HCT116 (cell line): ENCODE data around the gene MDP1. TPM values are rescaled to one million over a fixed set of nuclear protein-coding genes. Genes with fewer than 3 reads are reported as not detected.
A peak's percentile ranks its signal among the peaks of the same experiment; 100 is the strongest.

ENCODE experiments used
- ATAC-seq: fragments of 200-7000 bp; cut with Tn5 transposase; 2 replicates; pipeline ENCODE4 v1.9.1; 2020; ENCODE audit warnings: mild to moderate bottlenecking, moderate library complexity
- BruUV-seq: library from RNA; stranded (reverse); fragments of 400-500 nt; replicated peaks from 2 replicates; lab custom pipeline; 2021; lab: Mats Ljungman, UMichigan
- CTCF ChIA-PET: fragments of 300-600 bp; sonication (Branson Sonifier 250); formaldehyde crosslinking; loops from one replicate; lab custom pipeline; 2021; ENCODE audit warnings: antibody characterized with exemption; lab: Charles Lee
- POLR2A ChIA-PET: fragments of 300-600, 350-600 bp; sonication (Branson Sonifier 250); formaldehyde crosslinking; loops from one replicate; lab custom pipeline; 2021; ENCODE audit warnings: antibody characterized with exemption; lab: Charles Lee
- RAD21 ChIA-PET, 2 experiments: fragments of 300-600 bp; sonication (Branson Sonifier 250); formaldehyde crosslinking; loops; one replicate each; lab custom pipeline; 2023; ENCODE audit warnings: low total read pairs in 2 of 2; ENCODE audit not compliant: uncharacterized antibody in 2 of 2, unreplicated experiment in 2 of 2, low non-redundant PET in 1 of 2; lab: Charles Lee
- DNase-seq: peaks from one replicate; pipeline ENCODE4 v3.0.0-alpha.2; 2010; ENCODE audit warnings: low read depth, low spot score
- H2AFZ ChIP-seq: fragments of 200-600 bp; shearing (Covaris generic), sonication (generic); 2 replicates; pipeline ENCODE4 v1.6.1; 2017; ENCODE audit warnings: low read depth, mixed run types, mixed read lengths, antibody characterized with exemption, low read length; ENCODE audit not compliant: poor library complexity, severe bottlenecking
- H3K27ac ChIP-seq: 2 replicates; pipeline ENCODE4 v1.5.1; 2012; ENCODE audit warnings: low read depth, low read length
- H3K27me3 ChIP-seq: fragments of 200-600 bp; sonication (generic); 2 replicates; pipeline ENCODE4 v1.6.1; 2016; ENCODE audit warnings: mixed run types, low read length, mixed read lengths; ENCODE audit not compliant: insufficient read depth
- H3K36me3 ChIP-seq, 2 experiments: fragments of 200-500 bp in 1 of 2; fragments of 200-600 bp in 1 of 2; sonication (Bioruptor generic) in 1 of 2; sonication (generic) in 1 of 2; 2 replicates each; pipeline versions ENCODE4 v1.5.1 to v1.6.1; 2014 to 2016; ENCODE audit warnings: low read length in 2 of 2, inconsistent platforms in 1 of 2, mixed read lengths in 1 of 2, mixed run types in 1 of 2; ENCODE audit not compliant: insufficient read depth in 2 of 2, control insufficient read depth in 1 of 2
- H3K4me1 ChIP-seq, 2 experiments: fragments of 200-600 bp in 1 of 2; sonication (generic) in 1 of 2; 2 replicates each; pipeline versions ENCODE4 v1.5.1 to v1.6.1; 2012 to 2017; ENCODE audit warnings: low read length in 2 of 2, inconsistent platforms in 1 of 2, mild to moderate bottlenecking in 1 of 2, mixed read lengths in 1 of 2, mixed run types in 1 of 2, moderate library complexity in 1 of 2; ENCODE audit not compliant: insufficient read depth in 2 of 2, control insufficient read depth in 1 of 2
- H3K4me2 ChIP-seq: fragments of 200-600 bp; sonication (generic); 2 replicates; pipeline ENCODE4 v1.6.1; 2017; ENCODE audit warnings: mixed run types, low read length, mixed read lengths
- H3K4me3 ChIP-seq, 2 experiments: fragments of 200-600 bp in 1 of 2; sonication (generic) in 1 of 2; replicated peaks in 1 of 2; 2 replicates each; pipeline ENCODE4 v1.5.1; 2011 to 2016; ENCODE audit warnings: low read length in 2 of 2, control low read depth in 1 of 2, low read depth in 1 of 2, mild to moderate bottlenecking in 1 of 2, mixed read lengths in 1 of 2, mixed run types in 1 of 2
- H3K79me2 ChIP-seq: fragments of 200-600 bp; sonication (generic); 2 replicates; pipeline ENCODE4 v1.6.1; 2017; ENCODE audit warnings: mild to moderate bottlenecking, mixed run types, low read length, moderate library complexity, mixed read lengths; ENCODE audit not compliant: insufficient read depth
- H3K9ac ChIP-seq: fragments of 200-600 bp; sonication (generic); 2 replicates; pipeline ENCODE4 v1.6.1; 2016; ENCODE audit warnings: low read length, mixed read lengths
- H3K9me2 ChIP-seq: fragments of 200-600 bp; sonication (generic), shearing (Covaris generic); 2 replicates; pipeline ENCODE4 v1.6.1; 2017; ENCODE audit warnings: mixed run types, mild to moderate bottlenecking, moderate library complexity; ENCODE audit not compliant: insufficient read depth
- H3K9me3 ChIP-seq, 2 experiments: fragments of 200-500 bp in 1 of 2; fragments of 200-600 bp in 1 of 2; sonication (Bioruptor generic) in 1 of 2; sonication (generic) in 1 of 2; 2 replicates each; pipeline ENCODE4 v1.6.1; 2014 to 2017; ENCODE audit warnings: low read length in 2 of 2, mixed read lengths in 2 of 2, inconsistent platforms in 1 of 2, low read depth in 1 of 2, mild to moderate bottlenecking in 1 of 2, mixed run types in 1 of 2, moderate library complexity in 1 of 2; ENCODE audit not compliant: control insufficient read depth in 1 of 2, insufficient read depth in 1 of 2
- H4K20me1 ChIP-seq: fragments of 200-600 bp; sonication (generic), shearing (Covaris generic); 2 replicates; pipeline ENCODE4 v1.6.1; 2017; ENCODE audit warnings: mixed run types, mild to moderate bottlenecking, moderate library complexity; ENCODE audit not compliant: insufficient read depth
- EGR1 ChIP-seq: IDR thresholded peaks from 2 replicates; pipeline ENCODE4 v1.6.1; 2012; ENCODE audit warnings: low read depth
- EZH2 ChIP-seq: fragments of 200-600 bp; sonication (generic); IDR thresholded peaks from 2 replicates; pipeline ENCODE4 v1.6.1; 2017; ENCODE audit warnings: antibody characterized with exemption, mixed run types
- REST ChIP-seq: IDR thresholded peaks from 2 replicates; pipeline ENCODE4 v1.6.1; 2012; ENCODE audit warnings: low read depth
- SIN3A ChIP-seq: IDR thresholded peaks from 2 replicates; pipeline ENCODE4 v1.6.1; 2012; ENCODE audit warnings: low read depth
- SP1 ChIP-seq: IDR thresholded peaks from 2 replicates; pipeline ENCODE4 v1.6.1; 2012; ENCODE audit warnings: low read depth
- intact Hi-C: fragments of 100-400 bp; cut with micrococcal nuclease; formaldehyde crosslinking; loops from 2 replicates; pipeline ENCODE4 v1.10.0; 2022
- total RNA-seq: library from RNA; stranded (reverse); gene quantifications from one replicate; pipeline ENCODE4 v1.2.1, GENCODE V29; 2021; ENCODE audit not compliant: unreplicated experiment

The MDP1 gene
- total RNA-seq, 1 experiment from 2014 or later: 15.9 TPM

- intact Hi-C loops: no loop called here
These were observed 18.5 kb upstream of the MDP1 start for GRCh38 chr14:24234095-24235005.

More at GRCh38 chr14:24234095-24235005, 18.5 kb upstream of the MDP1 start:
- ChIA-PET POLR2A (interaction anchor here (2.0 kb wide), 1 partner anchor 8 kb away, joined by 11 read pairs; the partner anchor contains the start of gene TINF2), CTCF (interaction anchor here (1.0 to 2.1 kb wide), 2 partner anchors 8 to 125 kb away, joined by 3 to 10 read pairs; partner anchors contain the start of gene TINF2), RAD21 (no interaction called here)
- Histone ChIP-seq H3K4me1 (peaks cover 14 to 32% of the 10 kb centered on the region in 2 experiments), H3K79me2 (peaks cover 57% of the 10 kb centered on the region), H2AFZ (no peak overlapping the region), H3K9me2 (no peaks in the 10 kb centered on the region), H3K27me3 (no peaks in the 10 kb centered on the region), H3K36me3 (peaks cover 33 to 41% of the 10 kb centered on the region in 2 experiments; a peak in 3 of 4 replicates), H3K9me3 (no peaks in the 10 kb centered on the region), H4K20me1 (no peaks in the 10 kb centered on the region), H3K4me3 (no peak overlapping the region), H3K9ac (no peak overlapping the region), H3K4me2 (peak overlapping the region; percentile 89; the same call in 1 of the 2 replicates), H3K27ac (no peak overlapping the region)
- TF ChIP-seq SP1: no peak
- no peak for TF ChIP-seq EGR1
- no peak for TF ChIP-seq REST
- TF ChIP-seq EZH2: no peak
- no peak for TF ChIP-seq SIN3A
- DNase-seq (no peak), ATAC-seq (no peak)
- BruUV-seq: no TSS peak
